BJ (cell line): ENCODE data around the gene ASGR1. TPM values are rescaled to one million over a fixed set of nuclear protein-coding genes. Genes with fewer than 3 reads are reported as not detected.
"Not testable (repeated sequence)": the region's sequence is repeated elsewhere in the genome, so short reads cannot be mapped to it uniquely, and the experiment has no call there.

ENCODE experiments used
- CTCF ChIA-PET: fragments of 350-600 bp; formaldehyde crosslinking; extraction: SDS; loops from one replicate; lab custom pipeline; 2021; ENCODE audit warnings: antibody characterized with exemption, inconsistent platforms; lab: Yijun Ruan, JAX
- POLR2A ChIA-PET: fragments of 300-600 bp; sonication (Branson Sonifier 250); formaldehyde crosslinking; extraction: SDS; loops from one replicate; lab custom pipeline; 2021; ENCODE audit warnings: antibody characterized with exemption; lab: Charles Lee
- DNase-seq: peaks from one replicate; pipeline ENCODE4 v3.0.0-alpha.2; 2011; ENCODE audit warnings: low read depth
- H3K27me3 ChIP-seq: 2 replicates; pipeline ENCODE4 v1.6.0; 2011; ENCODE audit warnings: low read length; ENCODE audit not compliant: control insufficient read depth, insufficient read depth
- H3K36me3 ChIP-seq: 2 replicates; pipeline ENCODE4 v1.5.1; 2011; ENCODE audit warnings: low read length; ENCODE audit not compliant: control insufficient read depth, insufficient read depth
- H3K4me3 ChIP-seq: 2 replicates; pipeline ENCODE4 v1.5.1; 2011; ENCODE audit warnings: low read depth, mild to moderate bottlenecking, control low read depth, low read length
- polyA plus RNA-seq: library from polyadenylated mRNA; depleted of rRNA; stranded (reverse); fragments of >200 nt; gene quantifications from 2 replicates; pipeline ENCODE4 v1.2.3, GENCODE V29; 2011
- TF ChIP-seq, protein P1 (sequence below): IDR thresholded peaks from 2 replicates; pipeline ENCODE4 v1.5.1; 2011; ENCODE audit warnings: low read depth, mild to moderate bottlenecking, control low read depth, inconsistent platforms, low read length, moderate library complexity; ENCODE audit not compliant: insufficient read depth

Gene ASGR1
- polyA plus RNA-seq, 1 experiment, result 0.56 TPM

DNA sequence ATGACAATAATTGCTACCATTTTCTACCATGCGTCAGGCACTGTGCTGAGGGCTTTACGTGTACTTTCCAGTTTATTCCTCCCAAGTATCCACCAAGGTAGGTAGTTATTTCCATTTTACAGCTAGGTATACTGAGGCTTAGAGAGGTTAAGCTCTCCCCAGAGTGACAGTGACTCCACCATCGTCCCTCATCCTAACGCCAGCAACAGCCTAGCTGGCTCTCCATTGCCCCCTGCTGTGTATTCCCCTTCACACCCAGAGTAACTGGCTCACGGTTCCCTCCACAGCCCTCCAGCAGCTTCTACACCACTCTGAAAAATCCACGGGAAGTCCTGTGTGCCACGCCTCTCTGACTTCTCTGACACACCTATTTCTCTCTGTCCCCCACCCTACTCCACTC, 7.1 kb upstream of the ASGR1 start:
- Histone ChIP-seq H3K4me3 (no peak overlapping the region), H3K27me3 (no peaks in the 10 kb centered on the region), H3K36me3 (peaks cover 10% of the 10 kb centered on the region; the same call in 1 of the 2 replicates)
- TF ChIP-seq, protein P1, sequence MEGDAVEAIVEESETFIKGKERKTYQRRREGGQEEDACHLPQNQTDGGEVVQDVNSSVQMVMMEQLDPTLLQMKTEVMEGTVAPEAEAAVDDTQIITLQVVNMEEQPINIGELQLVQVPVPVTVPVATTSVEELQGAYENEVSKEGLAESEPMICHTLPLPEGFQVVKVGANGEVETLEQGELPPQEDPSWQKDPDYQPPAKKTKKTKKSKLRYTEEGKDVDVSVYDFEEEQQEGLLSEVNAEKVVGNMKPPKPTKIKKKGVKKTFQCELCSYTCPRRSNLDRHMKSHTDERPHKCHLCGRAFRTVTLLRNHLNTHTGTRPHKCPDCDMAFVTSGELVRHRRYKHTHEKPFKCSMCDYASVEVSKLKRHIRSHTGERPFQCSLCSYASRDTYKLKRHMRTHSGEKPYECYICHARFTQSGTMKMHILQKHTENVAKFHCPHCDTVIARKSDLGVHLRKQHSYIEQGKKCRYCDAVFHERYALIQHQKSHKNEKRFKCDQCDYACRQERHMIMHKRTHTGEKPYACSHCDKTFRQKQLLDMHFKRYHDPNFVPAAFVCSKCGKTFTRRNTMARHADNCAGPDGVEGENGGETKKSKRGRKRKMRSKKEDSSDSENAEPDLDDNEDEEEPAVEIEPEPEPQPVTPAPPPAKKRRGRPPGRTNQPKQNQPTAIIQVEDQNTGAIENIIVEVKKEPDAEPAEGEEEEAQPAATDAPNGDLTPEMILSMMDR, result no peak
- DNase-seq, result no peak
- ChIA-PET POLR2A (no interaction called here), CTCF (interaction anchor here (0.9 to 1.3 kb wide), 3 partner anchors 111 to 141 kb away, joined by 3 to 6 read pairs (median 3); no protein-coding TSS in a partner anchor)

DNA sequence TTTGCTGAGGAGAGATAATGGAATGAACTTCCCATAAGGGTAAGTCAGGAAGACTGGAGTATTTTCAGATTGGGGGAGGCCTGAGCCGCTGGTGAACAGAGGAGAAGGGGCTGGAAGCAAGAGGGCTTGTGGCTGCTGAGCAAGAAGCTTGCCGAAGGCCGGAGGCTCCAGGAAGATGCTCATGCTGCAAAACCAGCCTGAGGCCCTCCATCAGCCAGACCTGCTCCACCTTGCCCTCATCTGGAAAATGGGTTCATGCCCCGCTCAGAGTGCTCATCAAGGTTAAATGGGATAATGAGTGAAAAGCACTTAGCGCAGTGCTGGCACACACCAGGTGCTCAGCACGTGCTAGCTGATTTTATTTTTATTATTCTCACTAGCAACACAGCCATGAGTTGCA, 5.5 kb upstream of the ASGR1 start:
- CTCF ChIA-PET, result interaction anchor here (0.6 to 0.9 kb wide), 3 partner anchors 15 to 282 kb away, joined by 3 to 5 read pairs (median 3); no protein-coding TSS in a partner anchor
- POLR2A ChIA-PET, result no interaction called here
- DNase-seq, result no peak
- no peaks in the 10 kb centered on the region for H3K27me3 ChIP-seq
- TF ChIP-seq, protein P1, result no peak
- no peak overlapping the region for H3K4me3 ChIP-seq
- H3K36me3 ChIP-seq, result peaks cover 3% of the 10 kb centered on the region; the same call in 1 of the 2 replicates

DNA sequence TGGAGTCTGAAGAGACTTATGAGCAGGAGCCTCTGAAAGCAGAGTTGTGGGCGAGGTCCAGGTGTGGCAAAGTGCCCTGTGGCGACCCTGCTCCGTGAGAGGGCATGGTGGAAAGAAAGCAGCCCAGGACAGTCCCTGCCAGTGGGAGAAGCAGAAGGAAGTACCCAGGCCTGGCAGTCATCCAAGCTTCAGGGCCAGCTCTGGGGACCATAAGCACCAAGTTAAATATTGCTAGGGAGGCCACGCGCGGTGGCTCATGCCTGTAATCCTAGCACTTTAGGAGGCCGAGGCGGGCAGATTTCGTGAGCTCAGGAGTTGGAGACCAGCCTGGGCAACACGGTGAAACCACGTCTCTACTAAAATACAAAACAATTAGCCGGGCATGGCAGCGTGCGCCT, 4.9 kb upstream of the ASGR1 start:
- no peak for DNase-seq
- POLR2A ChIA-PET, result no interaction called here
- Histone ChIP-seq H3K4me3 (no peak overlapping the region), H3K36me3 (peaks cover 2% of the 10 kb centered on the region; the same call in 1 of the 2 replicates), H3K27me3 (no peaks in the 10 kb centered on the region)
- TF ChIP-seq, protein P1, result no peak
- CTCF ChIA-PET, result interaction anchor here (0.9 kb wide), 1 partner anchor 15 kb away, joined by 5 read pairs; no protein-coding TSS in a partner anchor

DNA sequence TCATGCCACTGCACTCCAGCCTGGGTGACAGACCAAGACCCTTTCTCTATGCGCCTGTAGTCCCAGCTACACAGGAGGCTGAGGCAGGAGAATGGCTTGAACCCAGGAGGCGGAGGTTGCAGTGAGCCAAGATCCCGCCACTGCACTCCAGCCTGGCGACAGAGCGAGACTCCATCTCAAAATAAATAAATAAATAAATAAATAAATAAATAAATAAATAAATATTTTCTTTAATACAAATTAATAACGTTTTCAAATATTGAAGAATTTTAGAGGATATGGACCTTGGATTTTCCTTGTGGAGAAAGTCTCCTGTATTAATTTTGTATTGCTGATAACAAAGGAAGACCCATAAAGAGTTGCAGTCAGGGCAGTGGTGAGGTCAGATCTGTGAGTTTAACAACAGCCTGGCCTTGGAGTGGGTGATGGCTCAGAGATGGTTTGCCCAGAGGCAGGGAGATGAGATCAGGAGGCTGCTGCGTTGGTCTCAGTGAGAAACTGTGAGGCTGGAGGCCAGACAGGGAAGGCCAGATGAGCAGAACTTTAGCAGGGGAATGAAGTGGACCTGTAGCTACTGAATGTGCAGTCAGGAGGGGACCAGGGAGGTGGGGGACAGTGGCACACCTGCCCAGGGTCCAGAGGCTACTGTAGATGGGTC, 4.4 kb upstream of the ASGR1 start:
- Histone ChIP-seq H3K36me3 (peaks cover 2% of the 10 kb centered on the region; the same call in 1 of the 2 replicates), H3K4me3 (no peak overlapping the region), H3K27me3 (no peaks in the 10 kb centered on the region)
- no peak for DNase-seq
- ChIA-PET CTCF (interaction anchor here (1.3 to 1.9 kb wide), 2 partner anchors 47 to 131 kb away, joined by 3 to 6 read pairs; no protein-coding TSS in a partner anchor), POLR2A (no interaction called here)
- TF ChIP-seq, protein P1, result no peak

DNA sequence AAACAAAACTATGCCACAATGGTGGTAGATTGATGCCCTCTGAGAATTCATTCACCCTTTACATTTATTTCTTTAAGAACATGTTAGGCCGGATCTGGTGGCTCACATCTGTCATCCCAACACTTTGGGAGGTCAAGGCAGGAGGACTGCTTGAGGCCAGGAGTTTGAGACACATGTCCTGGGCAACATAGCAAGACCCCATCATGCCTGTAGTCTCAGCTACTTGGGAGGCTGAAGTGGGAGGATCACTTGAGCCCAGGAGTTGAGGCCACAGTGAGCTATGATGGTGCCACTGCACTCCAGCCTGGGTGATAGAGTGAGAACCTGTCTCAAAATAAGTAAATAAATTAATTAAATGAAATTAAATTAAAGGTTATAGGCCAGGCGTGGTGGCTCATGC, 2.9 kb upstream of the ASGR1 start:
- H3K27me3 ChIP-seq, POLR2A ChIA-PET: not testable (repeated sequence)
- CTCF ChIA-PET, result interaction anchor here (1.9 kb wide), 1 partner anchor 46 kb away, joined by 6 read pairs; no protein-coding TSS in a partner anchor

More for the DNA sequence above, 2.9 kb upstream of the ASGR1 start:
- H3K36me3 ChIP-seq, DNase-seq, H3K4me3 ChIP-seq: not testable (repeated sequence)
